Measurements from ENCODE around the gene VWA2. TPM values are rescaled to one million over a fixed set of nuclear protein-coding genes. Genes with fewer than 3 reads are reported as not detected.

Gene VWA2
- total RNA-seq, 1 experiment from 2014 or later: not detected

DNA sequence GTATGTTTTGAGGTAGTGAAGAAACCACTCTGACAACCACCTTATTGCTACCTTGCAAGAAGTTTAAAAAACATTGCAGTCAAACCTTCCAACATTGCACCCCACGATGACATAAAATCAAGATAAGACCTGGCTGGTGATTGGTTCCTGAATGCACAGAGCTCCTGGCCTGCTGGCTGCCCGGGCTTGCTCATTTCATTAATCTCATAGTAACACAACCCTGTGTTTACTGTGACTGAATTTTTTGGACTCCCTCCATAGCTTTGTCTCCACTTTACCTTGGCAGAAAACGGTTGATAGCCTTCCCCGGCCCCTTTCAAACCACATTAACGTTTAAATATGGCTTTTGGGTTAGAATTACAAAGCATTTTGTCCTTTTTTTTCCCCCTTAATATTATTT is 27.5 kb downstream of the VWA2 start:
- TF ChIP-seq ZFX (IDR thresholded peaks at IDR 0.05) (no peak), POLR2A (IDR thresholded peaks at IDR 0.05; ENCODE audit: borderline replicate concordance, extremely low read depth, insufficient read depth, insufficient read length) (no peak), SP1 (IDR thresholded peaks at IDR 0.05; ENCODE audit: low read depth) (no peak), SRF (IDR thresholded peaks at IDR 0.05; ENCODE audit: low read depth) (no peak), SIN3A (IDR thresholded peaks at IDR 0.05; ENCODE audit: low read depth) (no peak), CBX3 (IDR thresholded peaks at IDR 0.05; ENCODE audit: low read depth) (no peak), EZH2 (IDR thresholded peaks at IDR 0.05) (no peak), CEBPB (IDR thresholded peaks at IDR 0.05; ENCODE audit: low read depth) (no peak), TCF7L2 (IDR thresholded peaks at IDR 0.05; ENCODE audit: borderline replicate concordance, extremely low read depth, insufficient read depth, insufficient read length) (no peak), EGR1 (IDR thresholded peaks at IDR 0.05; ENCODE audit: low read depth) (no peak), FOSL1 (IDR thresholded peaks at IDR 0.05; ENCODE audit: low read depth) (no peak), EZH2phosphoT487 (IDR thresholded peaks at IDR 0.05; ENCODE audit: borderline replicate concordance) (no peak), JUND (IDR thresholded peaks at IDR 0.05) (no peak), ELF1 (IDR thresholded peaks at IDR 0.05; ENCODE audit: borderline replicate concordance, low read depth) (no peak), POLR2AphosphoS5 (IDR thresholded peaks at IDR 0.05; ENCODE audit: low read depth, low read length) (no peak)
- TF ChIP-seq, protein P1, sequence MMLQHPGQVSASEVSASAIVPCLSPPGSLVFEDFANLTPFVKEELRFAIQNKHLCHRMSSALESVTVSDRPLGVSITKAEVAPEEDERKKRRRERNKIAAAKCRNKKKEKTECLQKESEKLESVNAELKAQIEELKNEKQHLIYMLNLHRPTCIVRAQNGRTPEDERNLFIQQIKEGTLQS (IDR thresholded peaks at IDR 0.05): no peak
- H4K20me1 ChIP-seq (ENCODE audit: insufficient read depth): no peaks in the 10 kb centered on the region
- no peaks in the 10 kb centered on the region for H3K9me3 ChIP-seq (ENCODE audit: control insufficient read depth in 1 of 2, insufficient read depth in 1 of 2, low read depth in 1 of 2, low read length in 2 of 2)
- H3K27ac ChIP-seq (ENCODE audit: low read depth, low read length): no peak overlapping the region
- H3K4me3 ChIP-seq (replicated peaks in 1 of 2; ENCODE audit: low read depth in 1 of 2, low read length in 2 of 2): no peak overlapping the region
- no peaks in the 10 kb centered on the region for H3K9me2 ChIP-seq (ENCODE audit: insufficient read depth)
- DNase-seq (ENCODE audit: low read depth, low spot score) (no peak), ATAC-seq (no peak)
- no TSS peak for BruUV-seq (replicated peaks)
- ChIA-PET RAD21 (ENCODE audit: low non-redundant PET in 1 of 2, low total read pairs in 2 of 2, uncharacterized antibody in 2 of 2, unreplicated experiment in 2 of 2) (no interaction called here), CTCF (interaction anchor here (1.5 kb wide), 1 partner anchor 37 kb away, joined by 3 read pairs; no protein-coding TSS in a partner anchor), POLR2A (no interaction called here)
- no peak overlapping the region for H3K9ac ChIP-seq (ENCODE audit: low read length)
- H3K79me2 ChIP-seq (ENCODE audit: insufficient read depth, low read length): no peaks in the 10 kb centered on the region
- intact Hi-C loops (cut with micrococcal nuclease): no loop called here
- H3K27me3 ChIP-seq (ENCODE audit: insufficient read depth, low read length): no peaks in the 10 kb centered on the region
- H3K4me1 ChIP-seq (ENCODE audit: control insufficient read depth in 1 of 2, insufficient read depth in 2 of 2, low read length in 2 of 2): peaks cover 4 to 9% of the 10 kb centered on the region in 2 experiments
- no peak overlapping the region for H3K4me2 ChIP-seq (ENCODE audit: low read length)
- no peak overlapping the region for H2AFZ ChIP-seq (ENCODE audit: low read depth, low read length, poor library complexity, severe bottlenecking)
- H3K36me3 ChIP-seq (ENCODE audit: control insufficient read depth in 1 of 2, insufficient read depth in 2 of 2, low read length in 2 of 2): no peaks in the 10 kb centered on the region

Data from HCT116 (cell line).